Suprapubic skin (tissue), 4 donors: Measurements from ENCODE around the gene FES. TPM values are rescaled to one million over a fixed set of nuclear protein-coding genes. Genes with fewer than 3 reads are reported as not detected.
"Not testable (repeated sequence)": the region's sequence is repeated elsewhere in the genome, so short reads cannot be mapped to it uniquely, and the experiment has no call there.

Experiments used
- DNase-seq, 2 donors: peaks; one replicate each; pipeline ENCODE4 v3.0.0-alpha.2; 2019; ENCODE audit warnings: low spot score in 2 of 2
- H3K27ac ChIP-seq: fragments of 200-600 bp; sonication (generic); one replicate; pipeline ENCODE4 v1.5.1; 2019
- H3K27me3 ChIP-seq: fragments of 200-600 bp; sonication (generic); one replicate; pipeline ENCODE4 v1.5.1; 2019
- H3K36me3 ChIP-seq: fragments of 200-600 bp; sonication (generic); one replicate; pipeline ENCODE4 v1.5.1; 2019
- H3K4me1 ChIP-seq: fragments of 200-600 bp; sonication (generic); one replicate; pipeline ENCODE4 v1.5.1; 2019
- H3K4me3 ChIP-seq: fragments of 200-600 bp; sonication (generic); one replicate; pipeline ENCODE4 v1.5.1; 2019; ENCODE audit warnings: mild to moderate bottlenecking
- H3K9me3 ChIP-seq: fragments of 200-600 bp; sonication (generic); one replicate; pipeline ENCODE4 v1.5.1; 2019
- EP300 ChIP-seq: sonication (generic); formaldehyde crosslinking; IDR thresholded peaks from one replicate; pipeline ENCODE4 v1.6.1; 2017; ENCODE audit warnings: antibody characterized with exemption
- POLR2A ChIP-seq, 2 donors: fragments of 450-650 bp; IDR thresholded peaks; one replicate each; pipeline ENCODE4 v1.6.1; 2017; ENCODE audit warnings: antibody characterized with exemption in 2 of 2, mild to moderate bottlenecking in 2 of 2, moderate library complexity in 2 of 2
- POLR2AphosphoS5 ChIP-seq, 3 donors: sonication (generic); formaldehyde crosslinking; IDR thresholded peaks; one replicate each; pipeline ENCODE4 v1.6.1; 2017; ENCODE audit warnings: antibody characterized with exemption in 3 of 3
- WGBS: methylation state at CpG from one replicate; pipeline ENCODE4 v1.1.5; 2018; 5-methylcytosine and 5-hydroxymethylcytosine counted together
- total RNA-seq, 4 donors: library from RNA; depleted of rRNA; stranded (reverse); fragments of >200 nt; gene quantifications; one replicate each; pipeline ENCODE4 v1.1.0, GENCODE V29; 2016
- TF ChIP-seq, protein P1 (sequence below), 2 donors: fragments of 200-600 bp in 1 of 2; fragments of 450-650 bp in 1 of 2; sonication (generic) in 1 of 2; IDR thresholded peaks; one replicate each; pipeline ENCODE4 v1.5.1; 2016 to 2019; ENCODE audit warnings: antibody characterized with exemption in 2 of 2, mild to moderate bottlenecking in 1 of 2, moderate library complexity in 1 of 2

FES gene
- total RNA-seq, 4 donors from 2014 or later: 6.3 to 18.7 (median 11.8) TPM

DNA sequence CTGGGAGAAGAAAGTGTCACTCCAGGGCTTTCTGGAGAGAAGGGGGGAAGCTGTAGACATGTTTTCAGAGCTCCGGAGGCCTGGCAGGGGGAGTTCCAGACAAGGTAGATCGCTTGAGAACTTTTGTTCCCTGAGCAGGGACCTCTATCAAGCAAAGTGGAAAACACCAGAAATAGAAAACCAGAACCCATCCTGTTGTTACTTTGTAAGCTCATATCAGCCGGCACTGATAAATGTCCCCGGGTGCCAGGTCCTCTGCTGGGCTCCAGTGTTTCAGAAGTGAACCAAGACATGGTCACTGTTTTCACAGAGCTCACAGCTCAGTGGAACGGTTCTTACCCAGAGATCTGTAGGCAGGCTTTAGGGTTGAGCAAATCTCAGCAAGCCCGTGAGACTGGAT is 34.5 kb downstream of the FES start:
- DNase-seq: no peak
- H3K36me3 ChIP-seq: peaks cover 78% of the 10 kb centered on the region
- no peak overlapping the region for H3K27ac ChIP-seq
- no peaks in the 10 kb centered on the region for H3K9me3 ChIP-seq
- TF ChIP-seq EP300 (no peak), POLR2AphosphoS5 (IDR thresholded peaks at IDR 0.05) (no peak), POLR2A (IDR thresholded peaks at IDR 0.05) (no peak)
- TF ChIP-seq, protein P1, sequence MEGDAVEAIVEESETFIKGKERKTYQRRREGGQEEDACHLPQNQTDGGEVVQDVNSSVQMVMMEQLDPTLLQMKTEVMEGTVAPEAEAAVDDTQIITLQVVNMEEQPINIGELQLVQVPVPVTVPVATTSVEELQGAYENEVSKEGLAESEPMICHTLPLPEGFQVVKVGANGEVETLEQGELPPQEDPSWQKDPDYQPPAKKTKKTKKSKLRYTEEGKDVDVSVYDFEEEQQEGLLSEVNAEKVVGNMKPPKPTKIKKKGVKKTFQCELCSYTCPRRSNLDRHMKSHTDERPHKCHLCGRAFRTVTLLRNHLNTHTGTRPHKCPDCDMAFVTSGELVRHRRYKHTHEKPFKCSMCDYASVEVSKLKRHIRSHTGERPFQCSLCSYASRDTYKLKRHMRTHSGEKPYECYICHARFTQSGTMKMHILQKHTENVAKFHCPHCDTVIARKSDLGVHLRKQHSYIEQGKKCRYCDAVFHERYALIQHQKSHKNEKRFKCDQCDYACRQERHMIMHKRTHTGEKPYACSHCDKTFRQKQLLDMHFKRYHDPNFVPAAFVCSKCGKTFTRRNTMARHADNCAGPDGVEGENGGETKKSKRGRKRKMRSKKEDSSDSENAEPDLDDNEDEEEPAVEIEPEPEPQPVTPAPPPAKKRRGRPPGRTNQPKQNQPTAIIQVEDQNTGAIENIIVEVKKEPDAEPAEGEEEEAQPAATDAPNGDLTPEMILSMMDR (IDR thresholded peaks at IDR 0.05): no peak
- no peaks in the 10 kb centered on the region for H3K4me1 ChIP-seq
- no peak overlapping the region for H3K4me3 ChIP-seq
- H3K27me3 ChIP-seq: no peaks in the 10 kb centered on the region
- WGBS: 82% methylated on average over 6 of the region's 6 CpGs

DNA sequence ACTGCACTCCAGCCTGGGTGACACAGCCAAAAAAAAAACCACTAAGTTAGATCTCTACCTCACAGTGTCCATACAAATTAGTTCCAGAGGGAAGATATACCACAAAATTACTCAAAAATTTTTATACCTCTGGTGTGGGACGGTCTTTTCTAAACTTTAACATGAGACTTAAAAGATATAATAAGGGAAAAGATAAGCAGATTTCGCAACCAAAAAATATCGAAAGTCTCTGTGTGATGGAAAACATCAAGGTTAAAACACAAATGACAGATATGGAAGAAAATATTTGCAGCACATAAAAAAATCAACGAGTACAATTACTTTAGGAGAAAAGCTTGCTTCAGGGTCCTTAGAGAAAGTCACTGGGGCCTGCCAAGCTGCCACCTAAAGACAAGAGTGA is 37.6 kb downstream of the FES start:
- Histone ChIP-seq H3K27ac (no peak overlapping the region), H3K4me1 (no peaks in the 10 kb centered on the region), H3K4me3 (no peak overlapping the region), H3K36me3 (peaks cover 48% of the 10 kb centered on the region), H3K9me3 (no peaks in the 10 kb centered on the region), H3K27me3 (no peaks in the 10 kb centered on the region)
- WGBS: 88% methylated on average over 4 of the region's 4 CpGs
- DNase-seq: no peak
- TF ChIP-seq, protein P1 (IDR thresholded peaks at IDR 0.05): no peak
- no peak for TF ChIP-seq EP300
- TF ChIP-seq POLR2AphosphoS5 (IDR thresholded peaks at IDR 0.05): no peak
- no peak for TF ChIP-seq POLR2A (IDR thresholded peaks at IDR 0.05)

DNA sequence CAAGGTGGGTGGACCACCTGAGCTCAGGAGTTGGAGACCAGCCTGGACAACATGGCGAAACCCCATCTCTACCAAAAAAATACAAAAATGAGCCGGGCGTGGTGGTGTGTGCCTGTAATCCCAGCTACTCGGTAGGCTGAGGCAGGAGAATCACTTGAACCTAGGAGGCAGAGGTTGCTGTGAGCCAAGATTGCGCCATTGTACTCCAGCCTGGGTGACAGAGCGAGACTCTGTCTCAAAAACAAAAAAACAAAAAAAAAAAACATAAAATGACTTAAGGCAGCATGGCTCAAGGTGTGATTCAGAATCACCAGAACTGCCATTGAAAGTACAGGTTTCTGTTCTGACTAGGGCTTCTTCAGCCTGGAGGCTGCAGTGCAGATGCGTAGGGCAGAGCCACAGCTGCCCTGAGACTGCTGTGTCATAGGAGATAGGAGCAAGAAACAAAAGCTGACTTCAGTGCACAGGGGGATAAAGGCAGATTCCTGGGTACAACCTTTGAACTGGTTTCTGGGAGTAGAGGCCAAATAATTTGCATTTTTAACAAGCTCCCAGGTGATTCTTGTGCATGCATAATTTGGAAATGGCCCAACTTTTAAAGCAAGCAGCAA is 38.5 kb downstream of the FES start:
- not testable (repeated sequence) for H3K4me1 ChIP-seq, H3K4me3 ChIP-seq, H3K27me3 ChIP-seq, DNase-seq, H3K27ac ChIP-seq, H3K9me3 ChIP-seq
- H3K36me3 ChIP-seq: peaks cover 39% of the 10 kb centered on the region
- WGBS: 93% methylated on average over 7 of the region's 7 CpGs

DNA sequence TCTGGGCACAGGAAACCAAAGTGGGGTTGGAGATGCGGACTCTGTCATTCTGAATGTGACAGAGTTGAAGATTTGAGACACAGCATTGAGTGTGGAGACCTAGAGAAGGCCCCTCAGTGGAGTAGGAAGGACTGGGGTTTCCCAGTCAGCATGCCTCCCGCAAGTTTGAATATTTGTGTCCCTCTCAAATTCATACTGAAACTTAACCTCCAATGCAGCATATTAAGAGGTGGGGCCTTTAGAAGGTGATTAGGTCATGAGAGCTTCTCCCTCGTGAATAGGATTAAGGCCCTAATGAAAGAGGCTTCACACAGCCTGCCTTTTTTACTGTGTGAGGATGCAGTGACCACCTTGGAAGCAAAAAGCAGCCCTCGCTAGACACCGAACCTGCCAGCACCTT is 40.1 kb downstream of the FES start:
- no peak for DNase-seq
- Histone ChIP-seq H3K4me3 (no peak overlapping the region), H3K9me3 (no peaks in the 10 kb centered on the region), H3K27me3 (no peaks in the 10 kb centered on the region), H3K36me3 (peaks cover 23% of the 10 kb centered on the region), H3K27ac (no peak overlapping the region), H3K4me1 (peaks cover 5% of the 10 kb centered on the region)
- TF ChIP-seq POLR2AphosphoS5 (IDR thresholded peaks at IDR 0.05) (no peak), POLR2A (IDR thresholded peaks at IDR 0.05) (no peak), EP300 (no peak)
- TF ChIP-seq, protein P1 (IDR thresholded peaks at IDR 0.05): no peak
- 86% methylated on average over 5 of the region's 5 CpGs for whole genome bisulfite sequencing

DNA sequence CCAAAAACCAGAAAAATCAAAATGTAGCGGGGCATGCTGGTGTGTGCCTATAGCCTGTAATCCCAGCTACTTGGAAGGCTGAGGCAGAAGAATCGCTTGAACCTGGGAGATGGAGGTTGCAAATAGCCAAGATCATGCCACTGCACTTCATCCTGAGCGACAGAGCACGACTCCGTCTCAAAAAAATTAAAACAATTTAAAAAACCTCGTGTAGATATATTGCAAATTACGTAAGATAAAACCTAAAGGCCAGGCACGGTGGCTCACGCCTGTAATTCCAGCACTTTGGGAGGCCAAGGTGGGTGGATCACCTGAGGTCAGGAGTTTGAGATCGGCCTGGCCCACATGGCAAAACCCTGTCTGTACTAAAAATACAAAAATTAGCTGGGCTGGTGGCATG is 42.5 kb downstream of the FES start:
- 92% methylated on average over 10 of the region's 10 CpGs for WGBS
- not testable (repeated sequence) for H3K27ac ChIP-seq, H3K4me3 ChIP-seq, H3K27me3 ChIP-seq, H3K36me3 ChIP-seq, H3K9me3 ChIP-seq, DNase-seq
- H3K4me1 ChIP-seq: peaks cover 26% of the 10 kb centered on the region

DNA sequence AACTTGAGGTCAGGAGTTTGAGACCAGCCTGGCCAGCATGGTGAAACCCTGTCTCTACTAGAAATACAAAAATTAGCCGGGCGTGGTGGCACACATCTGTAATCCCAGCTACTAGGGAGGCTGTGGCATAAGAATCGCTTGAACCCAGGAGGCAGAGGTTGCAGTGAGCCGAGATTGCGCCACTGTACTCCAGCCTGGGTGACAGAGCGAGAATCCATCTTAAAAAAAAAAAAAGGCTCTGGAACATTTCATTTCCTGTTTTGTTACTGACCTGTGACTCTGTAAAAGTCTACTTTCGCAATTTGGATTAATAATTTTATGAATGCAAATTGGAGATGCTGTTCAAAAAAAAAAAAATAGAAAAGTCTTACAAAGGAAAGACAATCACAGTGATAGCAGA is 43.8 kb downstream of the FES start:
- H3K36me3 ChIP-seq, H3K9me3 ChIP-seq, H3K4me3 ChIP-seq, H3K27ac ChIP-seq, DNase-seq, H3K27me3 ChIP-seq: not testable (repeated sequence)
- WGBS: 89% methylated on average over 7 of the region's 7 CpGs
- H3K4me1 ChIP-seq: peaks cover 36% of the 10 kb centered on the region
